ENCODE measurements around the gene CHCHD1. TPM values are rescaled to one million over a fixed set of nuclear protein-coding genes. Genes with fewer than 3 reads are reported as not detected.
A peak's percentile ranks its signal among the peaks of the same experiment; 100 is the strongest.
"Not testable (repeated sequence)": the region's sequence is repeated elsewhere in the genome, so short reads cannot be mapped to it uniquely, and the experiment has no call there.

Gene CHCHD1
- 10 to 100 TPM; 33.0 to 35.3 TPM for total RNA-seq

DNA sequence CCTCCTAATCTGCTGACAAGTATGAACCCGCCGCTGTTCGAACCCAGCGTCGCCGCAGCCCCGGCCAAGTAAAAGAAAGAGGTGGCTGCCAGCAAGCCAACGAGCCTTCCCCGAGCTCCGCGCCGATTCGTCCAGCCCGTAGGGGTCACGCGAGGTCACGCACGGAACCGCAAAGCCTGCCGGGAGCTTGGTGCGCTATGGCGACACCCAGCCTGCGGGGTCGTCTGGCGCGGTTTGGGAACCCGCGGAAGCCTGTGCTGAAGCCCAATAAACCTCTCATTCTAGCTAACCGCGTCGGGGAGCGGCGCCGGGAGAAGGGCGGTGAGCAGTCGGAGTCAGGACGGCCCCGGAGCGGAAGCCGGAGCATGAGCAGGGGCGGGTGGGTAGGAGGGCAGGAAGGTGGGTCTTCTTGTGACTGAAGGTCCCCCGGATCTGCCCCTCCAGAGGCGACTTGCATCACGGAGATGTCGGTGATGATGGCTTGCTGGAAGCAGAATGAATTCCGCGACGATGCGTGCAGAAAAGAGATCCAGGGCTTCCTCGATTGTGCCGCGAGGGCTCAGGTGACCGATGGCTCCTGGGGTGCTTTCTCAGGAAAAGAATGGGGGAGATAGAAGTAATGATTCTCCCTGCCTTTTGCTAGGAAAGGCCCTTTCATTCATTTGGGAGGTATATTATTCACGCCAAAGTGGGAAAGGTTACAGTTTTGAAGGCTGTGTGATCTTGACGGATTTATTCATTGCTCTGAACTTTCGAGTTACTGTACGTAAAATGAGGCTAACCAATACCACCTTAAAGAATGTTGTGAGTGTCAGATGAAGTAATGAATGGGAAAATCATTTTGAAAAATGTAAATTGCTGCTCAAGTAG lies at the start of gene CHCHD1:
Gene CHCHD1, plus strand, starts transcription at position 170 of the 870 bp plus-strand sequence. Its CDS starts 28 bp downstream, at position 198.
- peak; percentile 95 for DNase-seq
- POLR2A ChIA-PET, result interaction anchor here (0.8 to 4.4 kb wide), 8 partner anchors 8 to 98 kb away, joined by 3 to 49 read pairs (median 7); partner anchors contain the start of gene SEC24C
- H3K4me1 Mint-ChIP-seq (ENCODE audit: low read depth), result peaks cover 52% of the 10 kb centered on the region
- H3K27me3 Mint-ChIP-seq (ENCODE audit: low read depth), result no peaks in the 10 kb centered on the region
- ATAC-seq, result peak; percentile 73
- H3K36me3 Mint-ChIP-seq (ENCODE audit: low read depth), result peaks cover 33% of the 10 kb centered on the region
- CTCF ChIA-PET, result interaction anchor here (1.3 to 10.3 kb wide), 6 partner anchors 12 to 98 kb away, joined by 3 to 101 read pairs (median 5); a partner anchor contains a TSS
- H3K4me3 Mint-ChIP-seq, result peak within 1 kb of the TSS; percentile 99
- peak within 1 kb of the TSS; percentile 98 for H3K27ac Mint-ChIP-seq
- no peaks in the 10 kb centered on the region for H3K9me3 Mint-ChIP-seq (ENCODE audit: insufficient read depth)

DNA sequence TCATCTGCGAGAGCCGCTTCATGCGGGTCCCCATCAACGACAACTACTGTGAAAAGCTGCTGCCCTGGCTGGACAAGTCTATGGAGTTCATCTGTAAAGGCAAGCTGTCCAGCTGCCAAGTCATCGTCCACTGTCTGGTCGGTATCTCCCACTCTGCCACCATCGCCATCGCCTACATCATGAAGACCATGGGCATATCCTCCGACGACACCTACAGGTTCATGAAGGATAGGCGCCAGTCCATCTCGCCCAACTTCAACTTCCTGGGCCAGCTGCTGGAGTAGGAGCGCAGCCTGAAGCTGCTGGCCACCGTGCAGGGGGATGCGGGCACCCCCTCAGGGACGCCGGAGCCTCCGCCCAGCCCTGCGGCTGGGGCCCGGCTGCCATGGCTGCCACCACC lies 49.4 kb upstream of the CHCHD1 start:
- Mint-ChIP-seq H3K36me3 (ENCODE audit: low read depth) (peaks cover 13% of the 10 kb centered on the region), H3K9me3 (ENCODE audit: insufficient read depth) (no peaks in the 10 kb centered on the region), H3K4me3 (peak overlapping the region; percentile 45), H3K4me1 (ENCODE audit: low read depth) (peaks cover 16% of the 10 kb centered on the region), H3K27ac (no peak overlapping the region), H3K27me3 (ENCODE audit: low read depth) (no peaks in the 10 kb centered on the region)
- ChIA-PET POLR2A (interaction anchor here (0.7 kb wide), 1 partner anchor 41 kb away, joined by 3 read pairs; no protein-coding TSS in a partner anchor), CTCF (no interaction called here)
- DNase-seq (no peak), ATAC-seq (no peak)

DNA sequence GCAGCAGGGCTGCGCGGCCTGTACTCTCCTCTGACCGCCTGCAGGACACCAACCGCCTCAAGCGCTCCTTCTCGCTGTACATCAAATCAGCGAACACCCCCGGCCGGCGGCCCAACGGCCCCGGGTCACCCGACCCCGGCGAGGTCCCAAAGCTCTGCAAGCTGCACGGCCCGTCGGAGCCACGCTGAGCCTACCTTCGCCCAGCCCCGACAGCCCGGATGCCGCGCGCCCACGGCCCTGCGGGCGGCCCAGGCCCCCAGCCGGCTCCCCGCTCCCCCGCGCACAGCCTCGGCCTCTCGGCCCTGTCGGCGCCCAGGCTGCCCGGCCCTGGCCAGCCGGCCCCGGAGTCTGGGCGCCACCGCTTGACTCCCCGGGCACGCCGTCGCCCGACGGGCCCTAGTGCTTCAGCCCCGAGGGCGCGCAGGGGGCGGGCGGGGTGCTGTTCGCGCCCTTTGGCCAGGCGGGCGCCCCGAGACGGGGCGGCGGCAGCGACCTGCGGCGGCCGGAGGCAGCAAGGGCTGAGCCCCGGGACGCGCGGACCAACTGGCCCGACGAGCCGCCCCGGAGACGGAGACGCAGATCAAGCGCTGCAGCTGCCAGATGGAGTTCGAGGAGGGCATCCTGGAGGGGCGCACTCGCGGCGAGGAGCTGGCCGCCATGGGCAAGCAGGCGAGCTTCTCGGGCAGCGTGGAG lies 48.8 kb upstream of the CHCHD1 start:
- H3K4me3 Mint-ChIP-seq, result no peak overlapping the region
- ATAC-seq (no peak), DNase-seq (no peak)
- H3K27me3 Mint-ChIP-seq (ENCODE audit: low read depth), result no peaks in the 10 kb centered on the region
- POLR2A ChIA-PET, result no interaction called here
- CTCF ChIA-PET, result no interaction called here
- peaks cover 16% of the 10 kb centered on the region for H3K4me1 Mint-ChIP-seq (ENCODE audit: low read depth)
- no peaks in the 10 kb centered on the region for H3K9me3 Mint-ChIP-seq (ENCODE audit: insufficient read depth)
- H3K27ac Mint-ChIP-seq, result no peak overlapping the region
- peaks cover 14% of the 10 kb centered on the region for H3K36me3 Mint-ChIP-seq (ENCODE audit: low read depth)

DNA sequence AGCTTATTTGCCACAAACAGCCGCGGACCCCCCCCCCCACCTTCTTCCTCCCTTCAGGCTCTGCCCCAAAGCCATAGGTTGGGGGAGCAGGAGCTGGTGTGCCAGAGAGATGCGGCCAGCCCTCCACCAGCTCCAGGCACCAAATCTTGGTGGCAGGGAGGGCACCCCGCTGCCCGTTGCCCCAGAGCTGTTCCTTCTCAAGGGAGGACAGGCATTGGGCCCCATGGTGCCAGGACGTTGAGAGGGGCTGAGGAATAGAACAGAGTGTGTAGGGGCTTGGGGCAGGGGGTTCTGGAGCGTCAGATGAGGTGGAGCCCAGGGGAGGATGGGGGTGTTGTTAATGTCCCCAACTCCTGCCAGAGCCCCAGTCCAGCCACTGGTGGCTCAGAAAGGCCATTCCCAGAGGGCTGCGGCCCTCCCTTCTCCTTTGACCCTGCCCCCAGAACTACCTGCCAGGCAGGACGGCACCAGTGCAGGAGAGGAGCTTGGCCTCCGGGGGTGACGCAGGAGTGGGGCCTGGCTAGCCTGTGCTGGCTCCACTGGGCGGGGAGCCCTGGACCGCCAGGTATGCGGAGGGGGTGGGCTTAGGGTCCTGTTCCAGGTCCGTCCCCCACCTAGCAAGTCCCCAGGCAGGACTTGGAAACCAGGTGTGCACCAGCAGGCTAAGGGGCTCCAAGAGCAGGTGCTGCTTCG lies 47.7 kb upstream of the CHCHD1 start:
- ChIA-PET POLR2A (no interaction called here), CTCF (no interaction called here)
- ATAC-seq (no peak), DNase-seq (no peak)
- Mint-ChIP-seq H3K36me3 (ENCODE audit: low read depth) (peaks cover 14% of the 10 kb centered on the region), H3K27ac (no peak overlapping the region), H3K4me3 (no peak overlapping the region), H3K4me1 (ENCODE audit: low read depth) (peaks cover 16% of the 10 kb centered on the region), H3K27me3 (ENCODE audit: low read depth) (no peaks in the 10 kb centered on the region), H3K9me3 (ENCODE audit: insufficient read depth) (no peaks in the 10 kb centered on the region)

DNA sequence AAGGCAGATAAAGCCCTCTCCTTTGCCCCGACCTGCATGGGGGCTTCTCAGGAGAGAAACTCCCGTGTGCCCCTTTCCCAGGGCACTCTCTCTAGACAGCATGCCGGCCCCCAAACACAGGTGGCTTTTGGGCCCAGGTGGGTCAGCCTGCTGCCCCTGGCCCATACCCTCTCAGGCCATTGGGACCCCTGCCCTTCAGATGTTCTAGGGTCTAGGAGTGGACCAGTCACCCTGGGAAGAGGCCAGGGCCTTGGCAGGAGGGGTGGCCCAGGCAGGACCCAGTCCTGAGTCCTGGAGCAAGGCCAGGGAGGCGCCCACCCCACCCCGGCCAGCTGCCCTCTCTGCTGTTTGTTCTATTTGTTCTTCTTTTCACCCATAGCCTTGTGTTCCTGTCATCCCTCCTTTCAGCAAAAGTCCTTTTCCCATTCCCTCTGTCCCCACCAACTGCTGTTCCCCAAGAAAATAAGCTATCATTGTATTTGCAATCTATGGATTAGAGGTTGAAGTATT lies 47.0 kb upstream of the CHCHD1 start:
- Mint-ChIP-seq H3K36me3 (ENCODE audit: low read depth) (peaks cover 14% of the 10 kb centered on the region), H3K4me3 (no peak overlapping the region), H3K4me1 (ENCODE audit: low read depth) (peaks cover 12% of the 10 kb centered on the region), H3K9me3 (ENCODE audit: insufficient read depth) (no peaks in the 10 kb centered on the region), H3K27ac (no peak overlapping the region), H3K27me3 (ENCODE audit: low read depth) (no peaks in the 10 kb centered on the region)
- ChIA-PET CTCF (no interaction called here), POLR2A (interaction anchor here (0.9 kb wide), 1 partner anchor 9 kb away, joined by 4 read pairs; no protein-coding TSS in a partner anchor)
- no peak for DNase-seq
- no peak for ATAC-seq

DNA sequence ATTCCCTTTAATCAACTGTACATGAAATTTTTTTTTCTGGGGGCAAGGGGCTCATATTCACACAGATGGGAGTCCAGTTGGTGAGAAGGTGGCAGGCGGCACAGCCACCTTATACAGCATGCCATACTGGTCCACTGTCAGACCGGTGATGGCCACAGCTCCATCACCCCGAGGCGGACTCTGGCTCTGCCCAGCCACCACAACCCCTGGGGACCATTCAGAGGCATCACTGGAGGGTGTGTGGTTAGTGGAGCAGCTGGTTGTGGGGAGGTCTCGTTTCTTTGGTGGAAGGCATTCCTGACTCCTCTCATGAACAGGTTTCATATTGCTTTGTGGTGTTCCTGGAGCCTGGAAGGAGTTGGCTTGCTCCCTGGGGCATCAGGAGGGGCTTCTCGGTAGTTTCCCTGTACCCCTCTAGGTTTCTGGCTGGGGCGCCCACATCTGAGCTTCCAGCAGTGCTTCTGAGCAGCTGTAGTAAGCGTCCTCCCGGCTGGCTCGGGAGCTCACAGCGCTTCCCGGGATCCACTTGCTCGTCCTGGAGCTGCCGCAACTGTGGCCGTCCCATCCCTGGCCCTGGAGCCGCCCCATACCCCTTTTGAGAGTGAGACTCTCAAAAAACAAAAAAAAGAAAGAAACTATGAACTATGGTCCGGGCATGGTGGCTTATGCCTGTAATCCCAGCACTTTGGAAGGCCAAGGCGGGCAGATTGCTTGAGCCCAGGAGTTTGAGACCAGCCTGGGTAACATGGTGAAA lies 41.2 kb upstream of the CHCHD1 start:
- H3K27ac Mint-ChIP-seq; H3K27me3 Mint-ChIP-seq (ENCODE audit: low read depth); ATAC-seq; H3K9me3 Mint-ChIP-seq (ENCODE audit: insufficient read depth); H3K4me3 Mint-ChIP-seq; DNase-seq; CTCF ChIA-PET: not testable (repeated sequence)
- POLR2A ChIA-PET, result interaction anchor here (1.6 kb wide), 1 partner anchor 10 kb away, joined by 4 read pairs; no protein-coding TSS in a partner anchor
- peaks cover 20% of the 10 kb centered on the region for H3K36me3 Mint-ChIP-seq (ENCODE audit: low read depth)
- H3K4me1 Mint-ChIP-seq (ENCODE audit: low read depth), result peaks cover 16% of the 10 kb centered on the region

DNA sequence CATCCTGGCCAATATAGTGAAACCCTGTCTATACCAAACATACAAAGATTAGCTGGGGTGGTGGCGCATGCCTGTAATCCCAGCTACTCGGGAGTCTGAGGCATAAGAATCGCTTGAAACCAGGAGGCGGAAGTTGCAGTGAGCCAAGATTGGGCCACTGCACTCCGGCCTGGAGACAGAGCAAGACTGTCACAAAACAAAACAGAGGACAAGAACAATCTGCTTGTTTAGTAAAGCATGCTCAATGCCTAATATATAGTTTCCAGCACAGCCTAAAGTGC lies 39.5 kb upstream of the CHCHD1 start:
- no peak overlapping the region for H3K27ac Mint-ChIP-seq
- H3K4me3 Mint-ChIP-seq, result peak overlapping the region; percentile 99
- peaks cover 27% of the 10 kb centered on the region for H3K4me1 Mint-ChIP-seq (ENCODE audit: low read depth)
- peaks cover 28% of the 10 kb centered on the region for H3K36me3 Mint-ChIP-seq (ENCODE audit: low read depth)
- ATAC-seq (no peak), DNase-seq (no peak)
- H3K27me3 Mint-ChIP-seq (ENCODE audit: low read depth), result no peaks in the 10 kb centered on the region
- ChIA-PET CTCF (interaction anchor here (0.9 kb wide), 1 partner anchor 114 kb away, joined by 3 read pairs; no protein-coding TSS in a partner anchor), POLR2A (interaction anchor here (1.9 to 2.1 kb wide), 3 partner anchors 12 to 40 kb away, joined by 8 to 27 read pairs (median 17); partner anchors contain the start of gene CHCHD1)
- no peaks in the 10 kb centered on the region for H3K9me3 Mint-ChIP-seq (ENCODE audit: insufficient read depth)

DNA sequence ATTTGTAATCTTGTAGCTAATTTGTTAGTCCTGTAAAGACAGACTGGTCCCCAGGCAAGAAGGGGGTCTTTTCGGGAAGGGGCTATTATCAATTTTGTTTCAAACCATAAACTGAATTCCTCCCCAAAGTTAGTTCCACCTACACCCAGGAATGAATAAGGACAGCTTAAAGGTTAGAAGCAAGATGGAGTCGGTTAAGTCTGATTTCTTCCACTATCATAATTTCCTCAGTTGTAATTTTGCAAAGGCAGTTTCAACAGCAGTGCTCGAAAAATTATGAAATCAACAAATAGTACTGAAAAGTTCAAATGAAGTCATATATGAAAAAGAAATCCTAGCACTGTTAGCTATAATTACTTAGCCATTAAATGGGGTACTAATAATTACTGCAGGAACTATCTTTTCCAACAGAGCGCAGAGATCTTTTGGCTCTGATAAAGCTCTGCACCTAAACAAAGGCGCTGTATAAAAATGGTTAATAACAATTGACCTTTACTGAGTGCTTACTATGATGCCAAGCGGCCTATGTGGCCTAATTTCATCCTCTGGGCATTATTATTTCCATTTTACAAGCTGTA lies 38.4 kb upstream of the CHCHD1 start:
- H3K27ac Mint-ChIP-seq, result peak overlapping the region; percentile 100
- peaks cover 27% of the 10 kb centered on the region for H3K4me1 Mint-ChIP-seq (ENCODE audit: low read depth)
- DNase-seq, result no peak
- POLR2A ChIA-PET, result interaction anchor here (0.7 to 2.7 kb wide), 10 partner anchors 8 to 132 kb away, joined by 3 to 27 read pairs (median 8); partner anchors contain the start of genes CHCHD1 and ZSWIM8
- CTCF ChIA-PET, result interaction anchor here (0.8 to 2.4 kb wide), 11 partner anchors 13 to 215 kb away, joined by 3 to 13 read pairs (median 4); a partner anchor contains a TSS
- H3K4me3 Mint-ChIP-seq, result peak overlapping the region; percentile 99
- H3K27me3 Mint-ChIP-seq (ENCODE audit: low read depth), result no peaks in the 10 kb centered on the region
- no peak for ATAC-seq
- peaks cover 25% of the 10 kb centered on the region for H3K36me3 Mint-ChIP-seq (ENCODE audit: low read depth)
- no peaks in the 10 kb centered on the region for H3K9me3 Mint-ChIP-seq (ENCODE audit: insufficient read depth)

DNA sequence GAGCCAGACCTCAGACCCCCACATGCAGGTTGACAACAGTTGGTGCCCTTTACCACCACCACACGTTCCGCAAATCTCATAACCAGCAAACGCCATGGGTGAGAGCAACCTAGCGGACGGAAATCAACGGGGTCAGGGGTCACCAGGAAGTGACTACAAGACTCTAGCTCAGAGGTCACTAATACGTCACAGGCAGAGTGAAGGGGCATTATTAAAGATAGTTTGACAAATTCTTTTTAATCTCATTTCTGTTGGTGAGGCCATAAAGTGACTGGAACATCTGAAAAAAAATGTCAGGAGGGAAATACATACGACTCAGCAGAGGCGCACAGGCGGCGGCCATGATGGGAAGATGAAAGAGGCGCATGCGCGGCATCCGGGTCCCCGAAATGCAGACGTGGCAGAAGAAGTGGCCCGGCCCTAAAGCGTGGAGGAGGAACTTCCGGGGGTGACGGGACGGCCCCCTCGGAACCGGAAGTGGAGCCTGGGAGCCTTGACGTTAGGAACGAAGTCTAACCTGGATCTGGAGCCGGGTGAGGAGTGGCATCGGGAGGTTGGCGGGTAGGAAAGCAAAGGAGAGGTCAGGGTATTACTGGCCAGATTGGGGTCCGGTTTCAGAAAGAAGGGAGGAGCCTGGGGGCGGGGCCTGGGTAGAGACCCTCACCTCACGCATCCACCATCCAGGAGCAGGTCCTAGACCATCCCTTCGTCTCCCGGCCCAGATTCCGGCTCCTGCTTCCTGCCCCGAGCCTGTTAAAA lies 37.8 kb upstream of the CHCHD1 start, which contains the start of gene SEC24C:
Gene SEC24C, plus strand, starts transcription at position 468 of the 759 bp plus-strand sequence. CDS start 2,461 bp downstream, outside the sequence.
- peak within 1 kb of the TSS; percentile 100 for H3K27ac Mint-ChIP-seq
- peak; percentile 97 for DNase-seq
- H3K4me3 Mint-ChIP-seq, result peak within 1 kb of the TSS; percentile 99
- peaks cover 30% of the 10 kb centered on the region for H3K4me1 Mint-ChIP-seq (ENCODE audit: low read depth)
- no peaks in the 10 kb centered on the region for H3K27me3 Mint-ChIP-seq (ENCODE audit: low read depth)
- ChIA-PET CTCF (interaction anchor here (0.8 to 2.4 kb wide), 10 partner anchors 12 to 215 kb away, joined by 3 to 13 read pairs (median 4); a partner anchor contains a TSS), POLR2A (interaction anchor here (0.5 to 2.7 kb wide), 14 partner anchors 9 to 131 kb away, joined by 3 to 27 read pairs (median 8); partner anchors contain the start of genes CHCHD1 and ZSWIM8)
- ATAC-seq, result peak; percentile 95
- no peaks in the 10 kb centered on the region for H3K9me3 Mint-ChIP-seq (ENCODE audit: insufficient read depth)
- H3K36me3 Mint-ChIP-seq (ENCODE audit: low read depth), result peaks cover 28% of the 10 kb centered on the region

DNA sequence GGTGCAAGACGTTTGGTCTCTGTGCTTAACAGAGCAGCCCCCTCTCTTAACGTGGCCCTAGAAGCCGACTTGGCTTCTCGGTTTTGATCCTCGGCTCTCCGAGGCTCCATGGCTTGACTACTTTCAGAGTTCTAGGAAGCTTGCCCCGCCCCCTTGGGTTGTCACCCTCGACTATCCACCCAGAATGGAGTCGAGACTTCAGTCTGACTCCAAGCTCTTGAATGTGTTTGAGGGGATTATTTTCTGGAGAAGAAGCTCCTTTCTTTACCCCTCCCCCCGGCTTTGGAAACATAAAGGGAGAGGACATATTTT lies 37.2 kb upstream of the CHCHD1 start:
- Mint-ChIP-seq H3K4me1 (ENCODE audit: low read depth) (peaks cover 32% of the 10 kb centered on the region), H3K36me3 (ENCODE audit: low read depth) (peaks cover 31% of the 10 kb centered on the region), H3K27me3 (ENCODE audit: low read depth) (no peaks in the 10 kb centered on the region), H3K9me3 (ENCODE audit: insufficient read depth) (no peaks in the 10 kb centered on the region), H3K4me3 (peak overlapping the region; percentile 99), H3K27ac (peak overlapping the region; percentile 100)
- peak; percentile 64 for DNase-seq
- peak; percentile 43 for ATAC-seq
- CTCF ChIA-PET, result interaction anchor here (1.4 to 2.4 kb wide), 3 partner anchors 14 to 135 kb away, joined by 6 to 11 read pairs (median 7); no protein-coding TSS in a partner anchor
- POLR2A ChIA-PET, result interaction anchor here (0.9 to 2.7 kb wide), 6 partner anchors 14 to 104 kb away, joined by 3 to 23 read pairs (median 10); partner anchors contain the start of gene ZSWIM8
